ENCODE results near the gene LGSN.
"Not testable (repeated sequence)": the region's sequence is repeated elsewhere in the genome, so short reads cannot be mapped to it uniquely, and the experiment has no call there.

LGSN gene

GRCh38 chr6:63303476-63303875, 16.3 kb downstream of the LGSN start:
- DNase-seq = no peak

DNA sequence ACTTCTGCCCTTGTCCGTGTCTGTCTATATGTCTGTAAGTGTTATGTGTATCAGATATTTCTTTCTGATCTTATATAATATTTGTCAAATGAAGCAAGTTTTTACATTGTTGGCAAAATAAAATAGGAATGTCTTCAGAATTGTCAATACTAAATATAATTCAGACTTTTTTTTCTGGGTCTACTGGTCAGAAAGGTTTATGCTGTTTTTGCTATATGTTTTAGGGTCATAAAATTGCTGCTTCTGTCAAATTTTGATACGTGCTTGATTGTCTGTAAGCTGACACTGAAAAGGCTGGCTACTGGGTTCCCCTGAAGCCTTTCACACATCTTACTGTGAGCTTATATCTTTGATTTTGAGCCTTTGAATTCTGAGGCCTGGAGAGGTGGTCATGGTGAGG, 20.1 kb downstream of the LGSN start:
- no peak for DNase-seq

GRCh38 chr6:63295553-63296194, 24.1 kb downstream of the LGSN start:
- DNase-seq = no peak

GRCh38 chr6:63290492-63291058, 29.2 kb downstream of the LGSN start:
- no peak for DNase-seq

DNA sequence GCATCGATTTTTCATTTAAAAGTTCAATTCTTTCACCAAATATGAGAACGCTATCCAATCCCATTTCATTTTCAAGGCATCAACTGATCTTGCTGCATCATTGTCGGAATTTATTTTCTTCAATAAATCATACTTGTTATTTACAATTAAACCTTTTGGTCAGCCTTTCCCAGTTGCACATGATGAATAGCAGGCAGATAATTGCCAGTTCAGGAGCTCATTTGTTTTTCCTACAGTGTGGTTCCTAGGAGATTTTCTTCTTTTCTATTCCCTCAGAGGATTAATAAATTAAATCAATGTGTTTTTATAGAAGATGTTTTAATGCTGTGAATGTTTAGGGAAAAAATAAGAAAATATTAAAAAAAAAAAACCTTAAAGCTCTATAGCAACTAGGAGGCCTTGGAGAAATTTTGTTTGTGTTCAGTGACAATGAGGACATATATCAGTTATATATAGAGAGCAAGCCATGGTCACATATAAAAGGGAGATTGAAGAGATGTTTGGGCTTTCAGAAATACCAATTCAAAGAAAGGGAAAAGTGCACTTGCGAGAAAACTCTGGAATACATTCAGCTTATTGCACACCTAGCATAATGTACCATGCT, 30.4 kb downstream of the LGSN start:
- DNase-seq = no peak

GRCh38 chr6:63280639-63281180, 39.1 kb downstream of the LGSN start:
- DNase-seq = no peak

GRCh38 chr6:63278916-63279315, 40.9 kb downstream of the LGSN start:
- DNase-seq = no peak

- DNase-seq = no peak
These were observed 43.8 kb downstream of the LGSN start for GRCh38 chr6:63275953-63276352.

DNA sequence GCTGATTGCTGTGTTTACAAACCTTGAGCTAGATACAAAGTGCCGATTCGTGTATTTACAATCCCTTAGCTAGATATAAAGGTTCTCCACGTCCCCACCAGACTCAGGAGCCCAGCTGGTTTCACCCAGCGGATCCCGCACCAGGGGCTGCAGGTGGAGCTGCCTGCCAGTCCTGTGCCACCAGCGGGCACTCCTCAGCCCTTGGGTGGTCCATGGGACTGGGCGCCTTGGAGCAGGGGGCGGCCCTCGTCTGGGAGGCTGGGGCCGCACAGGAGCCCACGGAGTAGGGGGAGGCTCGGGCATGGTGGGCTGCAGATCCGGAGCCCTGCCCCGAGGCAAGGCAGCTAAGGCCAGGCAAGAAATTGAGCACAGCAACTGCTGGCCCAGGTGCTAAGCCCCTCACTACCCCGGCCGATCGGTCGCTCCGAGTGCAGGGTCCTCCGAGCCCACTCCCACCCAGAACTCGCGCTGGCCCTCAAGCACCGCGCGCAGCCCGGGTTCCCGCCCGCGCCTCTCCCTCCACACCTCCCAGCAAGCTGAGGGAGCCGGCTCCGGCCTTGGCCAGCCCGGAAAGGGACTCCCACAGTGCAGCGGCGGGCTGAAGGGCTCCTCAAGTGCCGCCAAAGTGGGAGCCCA, 44.9 kb downstream of the LGSN start:
- DNase-seq = not testable (repeated sequence)

- DNase-seq = peak; percentile 76
These were observed 47.4 kb downstream of the LGSN start for GRCh38 chr6:63272397-63272796.

DNA sequence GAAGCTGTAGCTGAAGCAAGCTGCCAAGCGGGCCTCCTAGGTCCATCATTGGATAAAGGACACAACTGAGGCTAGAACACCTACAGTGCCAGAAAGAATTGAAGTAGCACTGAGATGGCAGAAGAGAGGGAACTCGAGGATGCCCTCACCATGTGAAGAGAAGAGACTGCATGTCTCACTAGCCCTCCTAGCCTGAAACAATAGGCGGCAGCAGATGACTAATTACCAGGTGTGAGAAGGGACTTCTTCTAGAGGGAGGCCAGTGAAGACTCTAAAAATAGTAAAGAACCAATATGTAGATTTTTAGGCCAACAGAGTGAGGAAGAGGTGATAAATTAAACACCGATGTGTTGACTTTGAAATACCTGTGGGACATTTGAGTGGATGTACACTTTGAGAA, 50.3 kb downstream of the LGSN start:
- DNase-seq = no peak

DNA sequence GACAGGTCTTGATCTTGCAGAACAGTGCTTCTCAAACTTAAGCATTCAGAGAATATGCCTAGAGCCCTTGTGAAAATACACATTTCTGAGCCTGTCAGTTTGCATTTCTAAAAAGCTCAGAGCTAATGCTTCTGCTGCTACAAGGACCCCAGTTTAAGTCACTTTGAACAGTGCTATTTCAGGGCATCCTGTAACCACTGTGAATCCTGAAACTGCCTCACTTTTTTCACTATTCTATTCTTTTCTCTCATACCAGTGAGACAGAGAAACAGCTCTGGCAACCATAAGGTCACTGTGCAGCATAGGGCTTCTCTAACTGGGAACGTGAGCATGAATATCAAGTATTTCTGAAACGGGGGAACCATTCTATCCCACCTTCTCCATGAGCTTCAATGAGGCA, 51.2 kb downstream of the LGSN start:
- no peak for DNase-seq

- no peak for DNase-seq
These were observed 52.0 kb downstream of the LGSN start for GRCh38 chr6:63267828-63268227.

- no peak for DNase-seq
These were observed 52.7 kb downstream of the LGSN start for GRCh38 chr6:63267046-63267445.

DNA sequence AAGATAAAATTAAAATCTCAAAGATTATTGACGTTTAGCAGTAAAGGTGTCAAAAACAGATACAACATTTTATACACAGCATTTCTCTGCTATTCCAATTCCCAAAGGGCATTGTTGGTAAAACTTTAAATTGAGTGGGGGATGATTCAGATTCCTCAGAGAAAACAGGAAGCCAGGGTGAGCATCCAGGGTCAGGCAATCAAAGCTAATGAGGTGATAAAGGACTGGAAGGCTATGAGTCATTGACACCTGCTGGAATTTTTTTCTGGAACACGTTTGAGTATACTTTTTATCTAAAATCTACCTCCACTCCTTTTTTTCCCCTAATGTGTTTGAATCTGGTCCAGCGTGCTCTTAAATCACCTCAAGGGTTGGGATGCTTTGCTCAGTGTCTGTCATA, 56.3 kb downstream of the LGSN start:
- DNase-seq = no peak

GRCh38 chr6:63261820-63262219, 58.0 kb downstream of the LGSN start:
- DNase-seq = no peak

DNA sequence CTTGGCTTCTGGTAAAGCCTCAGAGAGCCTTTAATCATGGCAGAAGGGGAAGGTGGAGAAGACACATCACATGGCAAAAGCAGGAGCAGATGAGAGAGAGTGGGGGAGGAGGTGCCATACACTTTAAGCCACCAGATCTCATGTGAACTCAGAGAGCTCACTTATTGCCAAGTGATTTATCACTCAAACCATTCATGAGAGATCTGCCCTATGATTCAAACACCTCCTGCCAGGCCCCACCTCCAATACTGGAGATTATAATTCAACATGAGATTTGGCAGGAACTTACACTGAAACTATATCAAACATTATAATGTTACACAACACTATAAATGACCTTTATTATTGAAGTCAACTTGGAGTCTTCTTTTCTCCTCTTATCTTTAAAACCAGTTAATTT, 60.6 kb downstream of the LGSN start:
- DNase-seq = no peak

DNA sequence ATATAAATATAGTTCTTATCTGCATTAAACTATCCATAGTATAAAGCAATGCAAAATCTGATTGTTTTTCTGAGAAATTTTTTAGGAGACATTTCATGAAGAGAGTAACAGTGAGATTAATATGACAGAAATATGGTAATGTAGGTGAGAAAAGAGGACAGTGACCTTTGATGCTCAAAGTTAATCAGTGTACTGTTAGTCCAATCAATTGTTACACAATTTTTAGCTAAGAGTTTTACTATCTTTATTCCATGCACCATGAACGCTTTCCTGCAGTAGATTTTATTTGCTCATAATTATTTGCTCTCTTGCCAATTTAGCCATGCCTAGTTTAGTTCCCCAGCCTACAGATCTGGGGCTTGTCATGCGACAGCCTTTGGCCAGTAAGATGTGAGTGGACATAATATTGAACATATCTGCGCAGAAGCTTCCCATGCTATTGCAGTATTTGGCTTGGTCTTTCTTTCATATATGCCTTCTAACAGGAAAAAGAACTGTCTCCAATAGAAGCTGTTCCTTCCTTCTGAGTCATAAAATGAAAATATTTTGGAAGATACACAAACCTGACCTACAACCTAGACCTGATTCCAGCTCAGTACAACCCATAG, 69.8 kb downstream of the LGSN start:
- DNase-seq = no peak

GRCh38 chr6:63246581-63246980, 73.2 kb downstream of the LGSN start:
- DNase-seq = no peak

- no peak for DNase-seq
These were observed 73.9 kb downstream of the LGSN start for GRCh38 chr6:63245909-63246308.

GRCh38 chr6:63245420-63245819, 74.4 kb downstream of the LGSN start:
- DNase-seq = no peak

- peak; percentile 18 for DNase-seq
These were observed 83.4 kb downstream of the LGSN start for GRCh38 chr6:63236398-63236817.

DNA sequence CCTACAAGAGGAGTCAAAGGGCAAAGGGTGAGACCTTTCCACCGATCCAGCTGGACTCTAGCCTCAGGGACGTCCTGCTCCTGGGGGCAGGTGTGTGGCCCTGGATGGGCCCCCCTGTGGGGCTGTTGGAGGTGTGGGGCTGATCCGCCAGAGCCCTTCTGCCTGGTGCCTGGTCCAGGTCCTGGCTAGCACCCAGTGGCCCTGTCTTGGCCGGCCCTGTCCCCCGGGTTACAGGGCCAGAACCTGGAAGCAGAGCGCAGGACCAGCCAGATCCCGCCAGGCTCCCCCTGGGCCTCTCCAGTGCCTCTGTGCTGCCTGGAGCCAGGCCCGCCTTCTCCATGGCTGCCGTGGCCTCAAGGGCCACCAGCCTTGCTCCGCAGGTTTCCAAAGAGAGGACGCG, 89.3 kb downstream of the LGSN start:
- not testable (repeated sequence) for DNase-seq

GRCh38 chr6:63230027-63230426, 89.8 kb downstream of the LGSN start:
- not testable (repeated sequence) for DNase-seq
